HG03354 (cell line): ENCODE data around the gene AFAP1L2.

Experiments used
- ATAC-seq: cut with Tn5 transposase; IDR thresholded peaks from one replicate; pipeline ENCODE4 v1.9.1; 2021; ENCODE audit warnings: mild to moderate bottlenecking; ENCODE audit not compliant: unreplicated experiment, poor library complexity, severe bottlenecking

AFAP1L2 gene

GRCh38 chr10:114301951-114302710 lies 102.2 kb downstream of the AFAP1L2 start:
- ATAC-seq: no peak

GRCh38 chr10:114301177-114301576 lies 103.1 kb downstream of the AFAP1L2 start:
- ATAC-seq: no peak

GRCh38 chr10:114300036-114300645 lies 104.2 kb downstream of the AFAP1L2 start:
- ATAC-seq: no peak

GRCh38 chr10:114297136-114297705 lies 107.1 kb downstream of the AFAP1L2 start:
- no peak for ATAC-seq

GRCh38 chr10:114295393-114295792 lies 108.9 kb downstream of the AFAP1L2 start:
- ATAC-seq: no peak

GRCh38 chr10:114294549-114294948 lies 109.8 kb downstream of the AFAP1L2 start:
- no peak for ATAC-seq

- no peak for ATAC-seq
Measured at GRCh38 chr10:114293075-114293474, 111.2 kb downstream of the AFAP1L2 start.

- no peak for ATAC-seq
Measured at GRCh38 chr10:114291516-114291915, 112.8 kb downstream of the AFAP1L2 start.

- ATAC-seq: no peak
Measured at GRCh38 chr10:114291076-114291475, 113.2 kb downstream of the AFAP1L2 start.

GRCh38 chr10:114290038-114290437 lies 114.3 kb downstream of the AFAP1L2 start:
- ATAC-seq: no peak

GRCh38 chr10:114289096-114289436 lies 115.2 kb downstream of the AFAP1L2 start:
- ATAC-seq: no peak

- ATAC-seq: no peak
Measured at GRCh38 chr10:114288424-114289095, 115.7 kb downstream of the AFAP1L2 start.

GRCh38 chr10:114286921-114287320 lies 117.4 kb downstream of the AFAP1L2 start:
- ATAC-seq: no peak

- no peak for ATAC-seq
Measured at GRCh38 chr10:114285961-114286441, 118.3 kb downstream of the AFAP1L2 start.

- no peak for ATAC-seq
Measured at GRCh38 chr10:114284346-114285071, 119.8 kb downstream of the AFAP1L2 start.

GRCh38 chr10:114283535-114284234 lies 120.6 kb downstream of the AFAP1L2 start:
- ATAC-seq: no peak

- ATAC-seq: no peak
Measured at GRCh38 chr10:114283091-114283490, 121.2 kb downstream of the AFAP1L2 start.

GRCh38 chr10:114282526-114282925 lies 121.8 kb downstream of the AFAP1L2 start:
- no peak for ATAC-seq

- ATAC-seq: no peak
Measured at GRCh38 chr10:114281461-114281860, 122.8 kb downstream of the AFAP1L2 start.
